Lower lobe of right lung (tissue), 2 donors: ENCODE measurements around the gene EYA4. TPM values are rescaled to one million over a fixed set of nuclear protein-coding genes. Genes with fewer than 3 reads are reported as not detected.

ENCODE experiments used
- ATAC-seq, 2 donors: fragments of 200-7000 bp; cut with Tn5 transposase; one replicate each; pipeline ENCODE4 v1.9.1; 2020 to 2022; ENCODE audit warnings: mild to moderate bottlenecking in 2 of 2, moderate library complexity in 2 of 2
- DNase-seq: peaks from one replicate; pipeline ENCODE4 v3.0.0-alpha.2; 2020
- H3K27ac ChIP-seq: fragments of 200-600 bp; one replicate; pipeline ENCODE4 v1.8.0; 2022
- H3K27me3 ChIP-seq: fragments of 200-600 bp; one replicate; pipeline ENCODE4 v1.8.0; 2022; ENCODE audit warnings: low read depth
- H3K36me3 ChIP-seq: fragments of 200-600 bp; one replicate; pipeline ENCODE4 v1.8.0; 2022; ENCODE audit warnings: mild to moderate bottlenecking
- H3K4me1 ChIP-seq: fragments of 200-600 bp; one replicate; pipeline ENCODE4 v1.8.0; 2022
- H3K4me3 ChIP-seq: fragments of 200-600 bp; one replicate; pipeline ENCODE4 v1.8.0; 2022; ENCODE audit warnings: mild to moderate bottlenecking
- H3K9me3 ChIP-seq: fragments of 200-600 bp; one replicate; pipeline ENCODE4 v1.8.0; 2022
- intact Hi-C: fragments of 100-400 bp; cut with DNase I; formaldehyde crosslinking; loops from one replicate; pipeline ENCODE4 v1.11.0; 2022
- total RNA-seq: library from RNA; stranded (reverse); fragmentation: NEBNext Ultra II Directional; extraction: Animal tissue kit (Norgen Biotek cat#: 25700); gene quantifications from one replicate; pipeline ENCODE4 v1.2.1, GENCODE V29; 2021
- TF ChIP-seq, protein P1 (sequence below): fragments of 200-600 bp; IDR thresholded peaks from one replicate; pipeline ENCODE4 v1.8.0; 2022; ENCODE audit warnings: antibody characterized with exemption, mild to moderate bottlenecking
- donor health status: DM: no; HTN: yes; CAD: no; lungs with severe emphysema.

EYA4 gene
- total RNA-seq, 1 donor from 2014 or later = 2.6 TPM

GRCh38 chr6:133251688-133252087 lies 10.5 kb downstream of the EYA4 start:
- Histone ChIP-seq H3K27ac (no peak overlapping the region), H3K4me1 (no peaks in the 10 kb centered on the region), H3K9me3 (no peaks in the 10 kb centered on the region), H3K27me3 (peaks cover 19% of the 10 kb centered on the region), H3K36me3 (no peaks in the 10 kb centered on the region), H3K4me3 (no peak overlapping the region)
- DNase-seq = no peak
- TF ChIP-seq, protein P1, sequence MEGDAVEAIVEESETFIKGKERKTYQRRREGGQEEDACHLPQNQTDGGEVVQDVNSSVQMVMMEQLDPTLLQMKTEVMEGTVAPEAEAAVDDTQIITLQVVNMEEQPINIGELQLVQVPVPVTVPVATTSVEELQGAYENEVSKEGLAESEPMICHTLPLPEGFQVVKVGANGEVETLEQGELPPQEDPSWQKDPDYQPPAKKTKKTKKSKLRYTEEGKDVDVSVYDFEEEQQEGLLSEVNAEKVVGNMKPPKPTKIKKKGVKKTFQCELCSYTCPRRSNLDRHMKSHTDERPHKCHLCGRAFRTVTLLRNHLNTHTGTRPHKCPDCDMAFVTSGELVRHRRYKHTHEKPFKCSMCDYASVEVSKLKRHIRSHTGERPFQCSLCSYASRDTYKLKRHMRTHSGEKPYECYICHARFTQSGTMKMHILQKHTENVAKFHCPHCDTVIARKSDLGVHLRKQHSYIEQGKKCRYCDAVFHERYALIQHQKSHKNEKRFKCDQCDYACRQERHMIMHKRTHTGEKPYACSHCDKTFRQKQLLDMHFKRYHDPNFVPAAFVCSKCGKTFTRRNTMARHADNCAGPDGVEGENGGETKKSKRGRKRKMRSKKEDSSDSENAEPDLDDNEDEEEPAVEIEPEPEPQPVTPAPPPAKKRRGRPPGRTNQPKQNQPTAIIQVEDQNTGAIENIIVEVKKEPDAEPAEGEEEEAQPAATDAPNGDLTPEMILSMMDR = no peak
- no peak for ATAC-seq
- intact Hi-C loops = no loop called here

DNA sequence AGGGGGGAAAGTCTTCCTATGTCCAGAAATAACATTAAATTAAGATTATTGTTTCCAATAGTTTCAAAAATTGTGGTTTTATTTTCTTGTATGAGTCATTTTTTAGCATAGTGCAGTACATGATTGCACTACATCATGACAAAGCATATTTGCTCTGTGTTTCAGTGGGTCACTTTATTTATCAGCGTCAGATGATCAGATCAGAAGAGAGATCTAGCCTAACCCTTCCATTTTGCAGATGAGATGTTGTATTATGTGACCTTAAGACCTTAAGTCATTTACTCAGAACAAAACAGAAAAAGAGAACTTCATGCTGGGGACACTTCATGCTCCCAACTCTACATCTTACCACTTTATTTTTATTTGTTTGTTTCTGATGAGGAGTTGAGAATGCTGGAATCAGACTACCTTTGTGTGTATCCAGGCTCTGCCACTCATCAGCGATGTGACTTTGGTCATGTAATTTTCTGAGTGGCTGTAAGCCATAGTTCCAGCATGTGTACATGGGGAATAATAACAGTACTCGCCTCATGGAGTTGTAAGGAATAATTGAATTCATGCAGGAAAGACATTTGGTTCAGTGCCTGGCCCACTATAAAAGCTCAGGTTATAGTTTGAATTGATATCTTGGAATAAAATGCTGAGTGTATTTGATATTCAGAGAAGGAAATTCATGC lies 13.5 kb downstream of the EYA4 start:
- peaks cover under 1% of the 10 kb centered on the region for H3K27me3 ChIP-seq
- no peak overlapping the region for H3K4me3 ChIP-seq
- H3K9me3 ChIP-seq = no peaks in the 10 kb centered on the region
- TF ChIP-seq, protein P1 = no peak
- DNase-seq (no peak), ATAC-seq (no peak)
- intact Hi-C loops = no loop called here
- H3K4me1 ChIP-seq = no peaks in the 10 kb centered on the region
- no peak overlapping the region for H3K27ac ChIP-seq
- H3K36me3 ChIP-seq = no peaks in the 10 kb centered on the region

- Histone ChIP-seq H3K4me3 (no peak overlapping the region), H3K27me3 (no peaks in the 10 kb centered on the region), H3K36me3 (no peaks in the 10 kb centered on the region), H3K4me1 (no peaks in the 10 kb centered on the region), H3K9me3 (no peaks in the 10 kb centered on the region), H3K27ac (no peak overlapping the region)
- ATAC-seq (no peak), DNase-seq (no peak)
- intact Hi-C loops = no loop called here
- TF ChIP-seq, protein P1 = no peak
Measured at GRCh38 chr6:133257545-133258105, 16.5 kb downstream of the EYA4 start.

GRCh38 chr6:133259561-133259960 lies 18.4 kb downstream of the EYA4 start:
- no peak overlapping the region for H3K4me3 ChIP-seq
- no peaks in the 10 kb centered on the region for H3K36me3 ChIP-seq
- TF ChIP-seq, protein P1 = no peak
- DNase-seq = no peak
- no peaks in the 10 kb centered on the region for H3K27me3 ChIP-seq
- H3K27ac ChIP-seq = no peak overlapping the region
- ATAC-seq = no peak
- H3K9me3 ChIP-seq = no peaks in the 10 kb centered on the region
- no peaks in the 10 kb centered on the region for H3K4me1 ChIP-seq
- intact Hi-C loops = no loop called here

DNA sequence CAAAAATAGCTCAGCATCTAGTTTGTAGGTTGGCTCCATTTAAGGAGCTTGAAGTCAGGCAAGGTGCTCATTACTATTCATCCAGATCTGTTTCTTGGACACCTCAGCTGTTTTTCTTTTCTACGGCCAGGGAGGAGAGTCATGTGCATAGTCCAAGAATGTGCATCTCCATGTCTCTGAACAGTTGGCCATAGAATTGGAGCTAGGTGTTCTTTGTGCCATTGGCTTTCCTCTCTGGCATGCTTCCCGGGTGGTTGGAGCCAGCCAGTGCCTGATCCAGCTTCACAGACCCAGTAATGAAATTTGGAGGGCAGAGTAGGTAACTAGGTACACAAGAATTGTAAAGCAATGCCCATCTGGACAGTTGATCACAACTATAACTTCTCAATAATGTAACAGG lies 21.6 kb downstream of the EYA4 start:
- no peak overlapping the region for H3K27ac ChIP-seq
- intact Hi-C loops = no loop called here
- no peaks in the 10 kb centered on the region for H3K4me1 ChIP-seq
- no peaks in the 10 kb centered on the region for H3K27me3 ChIP-seq
- no peaks in the 10 kb centered on the region for H3K36me3 ChIP-seq
- H3K4me3 ChIP-seq = no peak overlapping the region
- TF ChIP-seq, protein P1 = no peak
- H3K9me3 ChIP-seq = no peaks in the 10 kb centered on the region
- no peak for DNase-seq
- no peak for ATAC-seq
